ENCODE results near the gene BICRAL.

- TF ChIP-seq POLR2AphosphoS5 (IDR thresholded peaks at IDR 0.05; ENCODE audit: low read depth, low read length): peak; percentile 99
- peak; percentile 67; the same call in 1 of the 2 replicates for TF ChIP-seq SIN3A (IDR thresholded peaks at IDR 0.05; ENCODE audit: borderline replicate concordance, insufficient read depth, low read length)
- TF ChIP-seq, protein P1, sequence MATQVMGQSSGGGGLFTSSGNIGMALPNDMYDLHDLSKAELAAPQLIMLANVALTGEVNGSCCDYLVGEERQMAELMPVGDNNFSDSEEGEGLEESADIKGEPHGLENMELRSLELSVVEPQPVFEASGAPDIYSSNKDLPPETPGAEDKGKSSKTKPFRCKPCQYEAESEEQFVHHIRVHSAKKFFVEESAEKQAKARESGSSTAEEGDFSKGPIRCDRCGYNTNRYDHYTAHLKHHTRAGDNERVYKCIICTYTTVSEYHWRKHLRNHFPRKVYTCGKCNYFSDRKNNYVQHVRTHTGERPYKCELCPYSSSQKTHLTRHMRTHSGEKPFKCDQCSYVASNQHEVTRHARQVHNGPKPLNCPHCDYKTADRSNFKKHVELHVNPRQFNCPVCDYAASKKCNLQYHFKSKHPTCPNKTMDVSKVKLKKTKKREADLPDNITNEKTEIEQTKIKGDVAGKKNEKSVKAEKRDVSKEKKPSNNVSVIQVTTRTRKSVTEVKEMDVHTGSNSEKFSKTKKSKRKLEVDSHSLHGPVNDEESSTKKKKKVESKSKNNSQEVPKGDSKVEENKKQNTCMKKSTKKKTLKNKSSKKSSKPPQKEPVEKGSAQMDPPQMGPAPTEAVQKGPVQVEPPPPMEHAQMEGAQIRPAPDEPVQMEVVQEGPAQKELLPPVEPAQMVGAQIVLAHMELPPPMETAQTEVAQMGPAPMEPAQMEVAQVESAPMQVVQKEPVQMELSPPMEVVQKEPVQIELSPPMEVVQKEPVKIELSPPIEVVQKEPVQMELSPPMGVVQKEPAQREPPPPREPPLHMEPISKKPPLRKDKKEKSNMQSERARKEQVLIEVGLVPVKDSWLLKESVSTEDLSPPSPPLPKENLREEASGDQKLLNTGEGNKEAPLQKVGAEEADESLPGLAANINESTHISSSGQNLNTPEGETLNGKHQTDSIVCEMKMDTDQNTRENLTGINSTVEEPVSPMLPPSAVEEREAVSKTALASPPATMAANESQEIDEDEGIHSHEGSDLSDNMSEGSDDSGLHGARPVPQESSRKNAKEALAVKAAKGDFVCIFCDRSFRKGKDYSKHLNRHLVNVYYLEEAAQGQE (IDR thresholded peaks at IDR 0.05; ENCODE audit: insufficient read depth in 1 of 2, low read depth in 2 of 2, low read length in 2 of 2): no peak
- TF ChIP-seq TAF1 (IDR thresholded peaks at IDR 0.05; ENCODE audit: borderline replicate concordance, insufficient read depth, low read length): peak; percentile 94
Measured at GRCh38 chr6:42890311-42891198, 108.7 kb downstream of the BICRAL start.

Data from PFSK-1 (cell line).